SH-SY5Y (cell line): ENCODE measurements around the gene BIRC7.

Source experiments
- GATA2 ChIP-seq: IDR thresholded peaks from 2 replicates; pipeline ENCODE4 v1.6.1; 2011; ENCODE audit warnings: mild to moderate bottlenecking, low read depth, low read length
- GATA3 ChIP-seq: IDR thresholded peaks from 2 replicates; pipeline ENCODE4 v1.6.1; 2011; ENCODE audit warnings: low read depth, mild to moderate bottlenecking, low read length, moderate library complexity

DNA sequence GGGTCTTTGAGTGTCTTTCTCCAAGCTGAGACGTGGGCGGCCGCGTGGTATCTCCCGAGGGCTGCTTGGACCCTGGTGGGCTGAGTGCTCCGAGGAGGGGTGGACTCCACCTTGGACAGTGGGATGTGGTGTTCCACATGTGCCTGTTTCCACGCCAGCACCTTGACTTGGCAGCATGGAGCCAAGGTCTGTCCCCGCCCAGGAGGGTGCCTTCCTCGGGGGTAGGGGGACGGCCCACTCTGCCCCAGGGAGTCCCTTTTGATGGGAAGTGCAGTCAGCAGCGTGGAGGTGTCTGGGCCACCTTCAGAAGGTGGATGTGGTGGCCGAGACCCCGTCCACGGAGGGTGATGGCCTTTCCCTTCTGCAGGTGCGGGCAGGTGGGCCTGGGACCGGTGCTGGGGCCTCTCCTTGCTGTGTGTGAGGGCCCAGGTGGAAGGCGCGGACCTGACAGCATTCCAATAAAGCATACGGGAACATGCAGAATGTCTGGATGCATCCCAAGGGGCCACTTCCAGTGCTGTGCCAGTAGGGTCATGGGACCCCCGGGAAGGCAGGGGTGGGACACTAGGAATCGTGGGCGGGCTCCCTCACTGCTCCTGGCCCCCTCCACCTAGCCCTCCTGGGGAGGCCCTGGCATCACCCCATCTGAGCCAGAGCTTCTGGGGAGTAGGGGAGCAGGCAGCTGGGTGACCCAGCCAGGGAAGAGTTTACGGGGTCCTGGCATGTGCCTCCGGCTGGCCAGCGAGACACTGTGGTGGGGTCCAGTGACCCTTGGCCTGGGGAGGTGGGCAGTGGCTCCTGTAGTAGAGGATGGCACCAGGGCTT is 53.8 kb downstream of the BIRC7 start:
- TF ChIP-seq GATA2, result no peak
- no peak for TF ChIP-seq GATA3
